NK-92 (cell line): Measurements from ENCODE around the gene RXYLT1.

Source experiments
- DNase-seq: peaks from one replicate; lab custom pipeline; 2025; ENCODE audit not compliant: unreplicated experiment; lab: John Stamatoyannopoulos, UW

Gene RXYLT1

DNA sequence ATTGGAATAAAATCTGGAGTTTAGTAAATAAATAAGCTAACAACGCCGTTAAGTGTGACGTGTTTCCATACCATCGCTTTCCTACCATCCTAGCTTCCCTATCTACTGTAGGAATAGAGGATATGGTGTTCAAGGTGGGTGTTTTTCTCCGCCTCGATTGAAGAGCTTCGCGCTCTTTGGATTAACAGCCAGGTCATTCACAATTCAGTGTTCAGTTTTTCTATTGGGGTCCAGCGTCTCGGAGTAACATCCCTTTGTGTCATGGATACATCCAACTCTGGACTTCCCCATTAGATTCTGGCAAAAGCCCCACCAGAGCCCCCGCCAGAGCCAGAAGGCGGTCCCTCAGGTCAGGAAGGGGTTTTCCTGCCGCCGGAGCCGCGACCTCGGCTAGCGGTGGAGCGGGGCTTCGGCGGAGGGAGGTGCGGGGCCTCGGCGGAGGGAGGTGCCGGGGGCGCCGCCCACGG lies 63.6 kb downstream of the RXYLT1 start:
- DNase-seq, result no peak

DNA sequence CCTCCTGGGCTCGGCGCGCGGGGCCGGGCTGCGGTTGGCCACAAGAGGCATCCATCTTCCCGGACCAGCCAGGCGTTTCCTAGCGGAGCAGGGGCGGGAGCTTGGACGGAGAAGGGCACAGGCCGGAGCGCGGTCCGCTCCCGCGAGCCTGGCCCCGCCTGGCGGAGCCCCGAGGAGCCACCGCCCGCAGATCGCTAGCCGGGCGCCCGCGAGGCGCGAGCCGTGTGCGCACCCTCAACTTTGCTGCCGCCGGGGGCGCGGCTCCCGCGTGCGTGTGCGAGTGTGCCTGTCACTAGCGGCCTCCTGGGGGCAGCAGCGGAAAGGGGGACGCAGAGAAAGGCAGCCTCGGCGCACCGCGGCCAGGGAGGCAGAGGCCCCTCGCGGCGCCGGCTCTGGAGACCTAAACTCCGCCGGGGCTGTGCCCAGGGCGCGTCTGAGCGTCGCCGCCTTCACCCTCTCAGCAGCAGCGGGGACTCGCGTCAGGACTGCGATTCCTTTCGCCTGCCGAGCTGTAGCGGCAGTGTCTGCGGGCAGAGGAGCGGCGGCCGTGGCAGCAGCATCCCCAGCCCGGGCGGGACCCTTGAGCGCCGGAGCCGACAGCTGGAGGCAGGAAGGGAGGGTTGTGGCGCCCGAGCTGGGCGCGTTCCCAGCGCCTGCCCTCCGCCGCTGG lies 64.1 kb downstream of the RXYLT1 start:
- DNase-seq, result no peak

DNA sequence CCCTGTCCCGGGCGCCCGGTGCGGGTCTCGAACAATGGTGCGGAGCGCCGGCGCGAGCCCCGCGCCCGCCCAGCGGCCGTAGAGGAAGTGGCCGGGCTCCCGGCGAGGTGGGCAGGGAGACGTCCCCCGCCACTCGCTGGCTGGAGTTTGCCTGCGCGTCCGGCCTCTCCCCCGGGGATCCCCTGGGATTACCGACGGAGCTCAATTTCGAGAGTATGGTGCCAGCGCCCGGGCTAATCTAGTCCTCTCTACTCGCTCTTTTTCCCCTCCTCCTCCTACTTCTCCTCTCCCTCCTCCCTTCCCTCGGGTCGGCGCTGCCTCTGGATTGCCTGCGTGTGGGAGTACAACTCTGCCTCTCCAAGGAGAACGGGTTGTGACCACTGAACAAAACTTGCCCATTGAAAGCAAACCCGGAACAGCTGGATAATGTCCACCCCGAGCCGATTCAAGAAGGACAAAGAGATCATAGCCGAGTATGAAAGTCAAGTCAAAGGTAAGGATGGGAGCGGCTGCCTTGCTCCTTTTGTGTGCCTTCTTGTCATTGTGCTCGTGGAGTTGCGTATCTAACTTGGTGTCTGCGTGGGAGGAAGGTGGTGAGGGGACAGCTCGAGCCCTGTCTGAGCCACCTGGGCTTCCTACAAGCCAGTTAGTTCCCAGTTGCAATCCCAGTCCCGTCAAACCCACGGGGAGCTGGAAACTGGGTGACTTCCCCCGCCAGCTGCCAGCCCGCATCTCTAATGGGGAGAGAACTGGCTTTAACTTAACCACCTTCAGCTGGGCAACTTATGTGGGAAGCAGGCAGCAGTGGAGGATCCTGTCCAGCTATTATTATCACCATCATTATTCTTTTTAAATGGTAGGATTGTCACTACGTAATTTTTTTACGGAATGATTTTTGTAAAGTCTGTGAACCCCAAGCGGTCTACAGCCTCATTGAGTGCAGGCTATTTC lies 65.0 kb downstream of the RXYLT1 start, which contains the start of gene SRGAP1:
TSS of gene SRGAP1 (plus strand) at position 310 of the 951 bp plus-strand sequence. CDS start at position 427, 117 bp downstream.
- no peak for DNase-seq

DNA sequence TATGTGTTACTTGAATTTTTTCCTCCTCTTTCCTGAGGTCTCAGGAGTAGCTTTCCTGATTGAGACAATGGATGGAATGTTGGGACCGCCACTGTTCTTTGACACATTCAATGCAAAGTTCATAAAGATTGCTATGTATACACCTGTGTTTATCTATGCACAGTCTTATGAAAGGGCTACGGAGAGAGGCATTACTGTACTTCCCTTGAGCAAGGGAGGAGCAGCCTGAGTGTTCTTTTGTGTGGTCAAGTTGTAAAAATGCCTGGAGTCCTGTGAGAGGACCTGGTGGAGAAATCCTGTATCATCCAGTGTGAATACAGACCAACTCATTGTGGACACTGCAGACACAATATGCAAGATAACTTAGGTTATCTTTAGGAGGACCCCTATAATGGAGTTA lies 66.0 kb downstream of the RXYLT1 start:
- DNase-seq, result no peak

DNA sequence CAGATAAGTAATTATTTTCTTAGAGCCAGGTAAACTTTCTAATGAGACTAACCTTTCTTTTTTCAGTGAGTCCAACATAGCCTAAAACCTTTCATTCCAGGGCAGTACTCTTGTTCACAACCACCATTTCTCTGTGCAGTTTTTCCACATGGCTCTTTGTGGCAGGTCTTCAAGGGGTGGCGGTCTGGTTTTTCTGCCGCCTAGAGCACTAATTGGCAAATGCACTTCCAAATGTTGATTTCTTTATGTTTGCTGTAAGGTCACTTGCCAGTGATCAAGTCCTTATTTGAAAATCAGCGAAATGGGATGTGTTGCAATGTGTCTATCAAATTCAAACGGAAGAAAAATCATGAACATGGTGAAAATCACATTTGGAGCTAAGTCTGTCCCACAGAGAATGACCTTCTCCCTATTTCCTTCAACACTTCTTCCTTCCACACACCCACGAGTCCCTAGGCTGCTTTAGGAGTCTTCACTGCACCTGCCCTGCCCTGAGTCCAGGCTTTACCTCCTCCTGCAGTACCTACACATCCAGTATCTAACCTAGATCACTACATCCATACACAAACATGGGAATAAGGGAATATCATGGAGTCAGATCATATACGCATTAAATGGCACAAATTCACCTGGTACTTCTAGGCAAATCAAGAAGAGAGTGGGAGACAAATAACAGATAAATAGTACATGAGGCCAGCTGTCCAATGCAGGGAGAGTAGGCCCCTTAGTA lies 66.7 kb downstream of the RXYLT1 start:
- no peak for DNase-seq

DNA sequence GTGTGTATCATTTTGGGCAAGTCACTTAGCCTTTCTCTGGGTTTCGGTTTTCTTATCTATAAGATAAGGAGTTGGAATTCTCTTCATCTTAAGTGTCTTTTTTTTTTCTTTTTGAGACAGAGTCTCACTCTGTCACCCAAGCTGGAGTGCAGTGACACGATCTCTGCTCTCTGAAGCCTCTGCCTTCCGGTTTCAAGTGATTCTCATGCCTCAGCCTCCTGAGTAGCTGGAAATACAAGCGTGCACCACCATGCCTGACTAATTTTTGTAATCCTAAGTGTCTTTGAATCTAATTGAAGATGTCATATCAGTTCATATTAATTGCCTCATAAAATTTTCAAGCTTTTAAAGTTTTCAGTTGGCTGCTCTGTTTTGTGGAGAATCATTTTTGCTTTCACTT lies 68.7 kb downstream of the RXYLT1 start:
- DNase-seq, result no peak

DNA sequence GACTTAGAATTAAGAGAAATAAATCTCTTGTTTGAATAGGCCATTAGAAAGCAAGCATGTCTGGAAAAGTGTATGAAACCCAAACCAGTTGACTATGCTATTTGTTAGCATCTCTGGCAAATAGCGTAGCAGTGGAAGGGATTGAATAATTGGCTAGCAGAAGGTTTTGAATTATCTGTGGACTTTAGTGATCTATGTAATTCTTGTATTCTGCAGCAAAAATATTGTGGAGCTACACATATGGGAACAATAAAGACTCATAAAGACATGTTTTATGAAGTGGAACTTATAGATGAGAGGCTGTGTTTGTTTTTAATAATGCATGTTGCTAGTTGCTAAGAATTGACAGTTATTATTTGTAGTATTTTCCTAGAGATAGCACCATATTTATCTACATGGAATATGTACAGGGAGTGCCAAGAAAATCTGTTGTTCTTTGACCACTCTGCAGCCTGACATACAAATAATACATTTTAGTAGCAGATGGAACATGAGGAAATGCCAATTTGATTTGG lies 69.5 kb downstream of the RXYLT1 start:
- no peak for DNase-seq

DNA sequence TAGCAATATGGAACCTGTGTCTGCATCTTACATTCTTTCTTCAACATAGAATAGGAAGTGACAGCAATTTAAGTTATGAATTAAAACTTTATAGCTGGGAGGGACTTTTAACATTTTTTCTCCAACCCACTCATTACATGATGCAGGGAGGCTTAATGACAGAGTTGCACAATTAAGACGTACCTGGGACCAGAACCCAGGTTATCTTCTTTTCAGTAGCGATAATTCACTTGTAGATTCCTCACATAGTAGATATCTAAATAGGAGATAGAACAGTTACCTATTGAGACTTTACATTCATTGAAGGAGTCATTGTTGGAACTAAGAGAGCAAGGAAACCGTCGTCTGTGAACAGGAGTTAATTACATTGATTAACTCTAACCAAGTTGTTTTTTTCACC lies 69.9 kb downstream of the RXYLT1 start:
- no peak for DNase-seq

DNA sequence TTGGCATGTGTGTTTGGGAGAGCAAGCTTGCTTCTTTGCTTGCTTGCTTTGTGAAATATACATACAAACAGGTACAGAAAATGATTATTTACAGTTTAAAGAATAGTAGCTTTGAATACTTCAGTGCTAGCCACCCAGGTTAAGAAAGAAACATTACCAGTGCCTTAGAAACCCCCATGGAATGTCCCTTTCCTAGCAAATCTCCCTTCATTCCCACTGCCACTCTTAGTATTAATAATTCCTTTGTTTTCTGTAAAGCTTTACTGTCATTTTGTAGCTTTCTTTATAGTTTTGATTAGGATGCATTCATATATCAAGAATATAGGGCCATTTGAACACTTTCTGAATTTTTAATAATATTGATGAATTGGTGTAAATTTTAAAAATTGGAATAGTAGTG lies 74.3 kb downstream of the RXYLT1 start:
- DNase-seq, result no peak

DNA sequence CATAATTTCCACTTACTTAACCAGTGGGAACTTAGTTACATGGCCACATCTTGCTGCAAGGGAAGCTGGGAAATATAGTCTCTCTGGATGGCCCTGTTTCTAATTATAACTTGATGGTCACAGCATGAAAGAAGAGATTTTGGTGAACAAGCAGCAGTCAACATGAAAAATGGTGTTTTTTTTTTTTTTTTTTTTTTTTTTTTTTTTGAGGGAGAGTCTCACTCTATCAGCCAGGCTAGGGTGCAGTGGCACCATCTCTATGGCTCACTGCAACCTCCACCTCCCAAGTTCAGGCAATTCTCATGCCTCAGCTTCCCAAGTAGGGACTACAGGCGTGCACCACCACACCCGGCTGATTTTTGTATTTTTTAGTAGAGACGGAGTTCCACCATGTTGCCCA lies 75.6 kb downstream of the RXYLT1 start:
- DNase-seq, result no peak

DNA sequence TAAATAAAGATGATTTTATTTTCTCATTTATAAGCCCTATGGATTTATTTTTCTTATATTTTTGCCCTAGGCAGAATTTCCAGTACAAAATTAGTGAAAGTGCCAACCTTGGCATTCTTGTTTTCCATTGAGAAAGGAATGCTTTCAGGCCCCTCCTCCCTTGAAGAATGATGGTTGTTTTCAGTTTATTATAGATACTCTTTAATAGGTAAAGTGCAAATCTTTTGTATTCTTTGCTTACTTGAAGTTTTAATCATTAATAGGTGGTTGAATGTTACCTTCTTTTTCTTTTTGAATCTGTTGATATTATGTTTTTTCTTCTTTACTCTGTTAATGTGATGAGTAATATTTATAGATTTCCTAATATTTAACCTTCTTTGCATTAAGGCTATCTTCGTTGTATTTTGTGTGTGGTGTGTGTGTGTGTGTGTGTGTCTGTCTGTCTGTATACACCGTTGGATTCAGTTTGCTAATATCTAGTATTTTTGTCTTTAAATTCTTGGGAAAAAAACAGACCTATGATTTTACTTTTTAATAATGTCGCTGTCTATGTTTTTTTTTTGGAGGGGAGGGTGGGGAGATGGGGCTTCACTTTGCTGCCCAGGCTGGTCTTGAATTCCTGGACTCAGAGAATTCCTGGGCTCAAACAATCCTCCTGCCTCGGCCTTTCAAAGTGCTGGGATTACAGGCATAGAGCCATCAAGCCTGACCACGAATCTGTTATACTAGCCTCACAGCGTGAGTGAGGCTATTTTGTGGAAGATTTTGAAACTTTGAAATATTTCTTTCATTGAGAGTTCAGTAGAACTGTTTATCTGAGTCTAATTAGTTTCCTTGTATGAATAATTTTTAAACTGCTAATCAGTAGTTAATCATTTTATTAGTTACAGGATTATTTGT lies 78.3 kb downstream of the RXYLT1 start:
- DNase-seq, result no peak
